ENCODE results near the gene METTL17. TPM values are rescaled to one million over a fixed set of nuclear protein-coding genes. Genes with fewer than 3 reads are reported as not detected.
A peak's percentile ranks its signal among the peaks of the same experiment; 100 is the strongest.

The METTL17 gene
- total RNA-seq, 1 experiment from 2014 or later: 98.1 TPM

- no peak for TF ChIP-seq ATF2 (CRISPR knock-in tag; IDR thresholded peaks at IDR 0.05; ENCODE audit: borderline replicate concordance, low read depth)
- peak; percentile 37; the same call in 1 of the 2 replicates for TF ChIP-seq ETV6 (CRISPR knock-in tag; IDR thresholded peaks at IDR 0.05)
- TF ChIP-seq HMGA2 (CRISPR knock-in tag; IDR thresholded peaks at IDR 0.05): no peak
- TF ChIP-seq PRDM15 (CRISPR knock-in tag; IDR thresholded peaks at IDR 0.05): 0 out of 2 replicates have a peak, but pooled peaks have one; percentile 15
- TF ChIP-seq CDX4 (CRISPR knock-in tag; IDR thresholded peaks at IDR 0.05; ENCODE audit: borderline replicate concordance): no peak
- no peak for TF ChIP-seq ZNF232 (CRISPR knock-in tag; IDR thresholded peaks at IDR 0.05)
- TF ChIP-seq FOXK1 (CRISPR knock-in tag; IDR thresholded peaks at IDR 0.05): 0 out of 2 replicates have a peak, but pooled peaks have one; percentile 39
- peak; percentile 93 for TF ChIP-seq HMGXB4 (CRISPR knock-in tag; IDR thresholded peaks at IDR 0.05)
- TF ChIP-seq ERG (CRISPR knock-in tag; IDR thresholded peaks at IDR 0.05): no peak
- TF ChIP-seq SMAD3 (CRISPR knock-in tag; IDR thresholded peaks at IDR 0.05; ENCODE audit: borderline replicate concordance): 0 out of 2 replicates have a peak, but pooled peaks have one; percentile 26
- TF ChIP-seq EMX1 (CRISPR knock-in tag; IDR thresholded peaks at IDR 0.05): no peak
- TF ChIP-seq E2F1 (CRISPR knock-in tag; IDR thresholded peaks at IDR 0.05): no peak
- TF ChIP-seq TCF7 (CRISPR knock-in tag; IDR thresholded peaks at IDR 0.05; ENCODE audit: low read depth): no peak
These were observed 18.6 kb upstream of the METTL17 start (continued) for GRCh38 chr14:20970983-20971704.

- no peak for DNase-seq (ENCODE audit: low spot score)
- POLR2A ChIA-PET: interaction anchor here (0.5 to 1.6 kb wide), 3 partner anchors 35 to 105 kb away, joined by 3 to 4 read pairs (median 3); no protein-coding TSS in a partner anchor
- no peak for TF ChIP-seq MLX (CRISPR knock-in tag; IDR thresholded peaks at IDR 0.05)
- TF ChIP-seq ZBTB43 (CRISPR knock-in tag; IDR thresholded peaks at IDR 0.05): 0 out of 2 replicates have a peak, but pooled peaks have one; percentile 46
- no peak for TF ChIP-seq IRF1 (CRISPR knock-in tag; IDR thresholded peaks at IDR 0.05)
- TF ChIP-seq HMGXB4 (CRISPR knock-in tag; IDR thresholded peaks at IDR 0.05): no peak
- no peak for TF ChIP-seq ZNF317 (CRISPR knock-in tag; IDR thresholded peaks at IDR 0.05; ENCODE audit: borderline replicate concordance, low read depth)
- TF ChIP-seq CBFB (CRISPR knock-in tag; IDR thresholded peaks at IDR 0.05; ENCODE audit: low read depth): no peak
- TF ChIP-seq ETV6 (CRISPR knock-in tag; IDR thresholded peaks at IDR 0.05): peak; percentile 1; the same call in 1 of the 2 replicates
- H3K4me1 Mint-ChIP-seq: peaks cover 13% of the 10 kb centered on the region
- peak overlapping the region; percentile 48; the same call in 1 of the 2 replicates for H3K27ac Mint-ChIP-seq
- no peaks in the 10 kb centered on the region for H3K9me3 Mint-ChIP-seq
- peaks cover 24% of the 10 kb centered on the region for H3K27me3 Mint-ChIP-seq (ENCODE audit: low read depth)
- no peaks in the 10 kb centered on the region for H3K36me3 Mint-ChIP-seq
- peak overlapping the region; percentile 89 for H3K4me3 Mint-ChIP-seq
- CTCF ChIA-PET: interaction anchor here (0.6 to 3.6 kb wide), 75 partner anchors 10 to 1035 kb away, joined by 3 to 93 read pairs (median 7); partner anchors contain the start of genes ARHGEF40, EDDM3A, NDRG2 and RNASE1
- no peak for ATAC-seq
These were observed 18.1 kb upstream of the METTL17 start for GRCh38 chr14:20971705-20972021.

Measured in WTC11 (cell line).